GM18499 (cell line): Measurements from ENCODE around the gene SLC13A4.
"Not testable (repeated sequence)": the region's sequence is repeated elsewhere in the genome, so short reads cannot be mapped to it uniquely, and the experiment has no call there.

Experiments
- ATAC-seq: cut with Tn5 transposase; IDR thresholded peaks from one replicate; pipeline ENCODE4 v1.9.1; 2021; ENCODE audit warnings: moderate number of reproducible peaks; ENCODE audit not compliant: insufficient read depth, unreplicated experiment

SLC13A4 gene

GRCh38 chr7:135753616-135754413, 25.8 kb upstream of the SLC13A4 start:
- no peak for ATAC-seq

- ATAC-seq = no peak
Measured at GRCh38 chr7:135748770-135749169, 20.8 kb upstream of the SLC13A4 start, which contains the start of gene FAM180A. Gene FAM180A, minus strand, starts transcription at chr7:135748813. Its CDS starts 233 bp downstream, at chr7:135748580.

GRCh38 chr7:135747366-135747765, 19.4 kb upstream of the SLC13A4 start:
- no peak for ATAC-seq

- ATAC-seq = no peak
Measured at GRCh38 chr7:135745703-135746312, 17.8 kb upstream of the SLC13A4 start.

GRCh38 chr7:135744938-135745702, 17.1 kb upstream of the SLC13A4 start:
- no peak for ATAC-seq

GRCh38 chr7:135743907-135744731, 16.1 kb upstream of the SLC13A4 start:
- ATAC-seq = no peak

- ATAC-seq = no peak
Measured at GRCh38 chr7:135742371-135742770, 14.4 kb upstream of the SLC13A4 start.

- ATAC-seq = no peak
Measured at GRCh38 chr7:135741905-135742304, 13.9 kb upstream of the SLC13A4 start.

GRCh38 chr7:135740889-135741288, 12.9 kb upstream of the SLC13A4 start:
- ATAC-seq = no peak

GRCh38 chr7:135737306-135737647, 9.3 kb upstream of the SLC13A4 start:
- not testable (repeated sequence) for ATAC-seq

GRCh38 chr7:135736586-135737305, 8.8 kb upstream of the SLC13A4 start:
- ATAC-seq = no peak

- ATAC-seq = no peak
Measured at GRCh38 chr7:135734343-135734689, 6.3 kb upstream of the SLC13A4 start.

GRCh38 chr7:135733603-135734342, 5.8 kb upstream of the SLC13A4 start:
- no peak for ATAC-seq

- no peak for ATAC-seq
Measured at GRCh38 chr7:135731131-135731530, 3.1 kb upstream of the SLC13A4 start.

- no peak for ATAC-seq
Measured at GRCh38 chr7:135729230-135729629, 1.2 kb upstream of the SLC13A4 start.

GRCh38 chr7:135726911-135727673, 894 bp downstream of the SLC13A4 start:
- ATAC-seq = no peak

GRCh38 chr7:135726276-135726788, 1.7 kb downstream of the SLC13A4 start:
- ATAC-seq = no peak

GRCh38 chr7:135723411-135723810, 4.6 kb downstream of the SLC13A4 start:
- ATAC-seq = no peak
